GM21737 (cell line): Measurements from ENCODE around the gene ASTE1.
A peak's percentile ranks its signal among the peaks of the same experiment; 100 is the strongest.
"Not testable (repeated sequence)": the region's sequence is repeated elsewhere in the genome, so short reads cannot be mapped to it uniquely, and the experiment has no call there.

Experiments used
- ATAC-seq: cut with Tn5 transposase; IDR thresholded peaks from one replicate; pipeline ENCODE4 v1.9.1; 2021; ENCODE audit warnings: mild to moderate bottlenecking, moderate library complexity; ENCODE audit not compliant: unreplicated experiment

Gene ASTE1

GRCh38 chr3:131026321-131027151, at the start of gene ASTE1, which contains the start of gene NEK11:
Gene ASTE1, minus strand, starts transcription at chr3:131026825. Its CDS starts 1,519 bp downstream, at chr3:131025306.
Gene NEK11, plus strand, starts transcription at chr3:131026877. Its CDS starts 2,832 bp downstream, at chr3:131029709.
- ATAC-seq = peak; percentile 99

GRCh38 chr3:131075632-131076328, 49.2 kb upstream of the ASTE1 start:
- ATAC-seq = no peak

DNA sequence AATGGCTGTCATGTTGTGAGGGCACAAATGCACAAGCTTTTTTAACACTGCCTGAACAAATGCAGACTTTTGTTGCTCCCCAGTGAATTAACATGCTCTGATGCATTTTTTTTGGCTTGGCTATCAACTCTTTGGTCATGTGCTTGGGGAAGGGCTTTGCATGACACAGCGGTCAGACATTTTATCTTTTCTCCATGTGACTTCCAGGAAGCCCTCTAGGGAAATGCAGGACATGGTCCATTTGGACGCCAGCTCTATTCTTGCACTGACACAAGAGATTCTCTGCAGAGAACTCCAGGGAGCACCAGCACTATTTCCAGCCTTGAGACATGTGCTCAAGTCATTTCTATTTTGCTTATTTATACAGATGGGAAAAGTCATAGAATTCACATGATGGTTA, 46.2 kb upstream of the ASTE1 start:
- no peak for ATAC-seq

DNA sequence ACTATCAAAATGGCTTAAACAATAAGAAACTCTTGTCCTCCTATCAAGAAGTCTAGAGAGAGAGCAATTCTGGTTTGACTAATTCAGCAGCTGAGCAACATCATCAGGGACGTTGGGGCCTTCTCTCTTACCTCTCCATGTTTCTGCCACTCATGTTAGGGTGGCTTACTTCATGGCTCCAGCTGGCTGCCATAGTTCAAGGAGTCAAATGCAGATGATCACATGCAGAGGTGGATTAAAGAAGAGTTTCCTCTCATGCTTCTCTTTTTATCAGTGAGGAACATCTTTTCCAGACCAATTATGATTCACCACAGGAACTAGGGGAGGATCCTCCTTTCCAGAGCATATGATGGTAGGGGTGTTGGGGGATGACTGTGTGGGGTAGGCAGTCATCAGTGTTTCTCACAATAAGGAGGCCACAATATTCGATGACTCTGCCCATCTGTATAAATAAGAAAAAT, 45.5 kb upstream of the ASTE1 start:
- ATAC-seq = no peak

DNA sequence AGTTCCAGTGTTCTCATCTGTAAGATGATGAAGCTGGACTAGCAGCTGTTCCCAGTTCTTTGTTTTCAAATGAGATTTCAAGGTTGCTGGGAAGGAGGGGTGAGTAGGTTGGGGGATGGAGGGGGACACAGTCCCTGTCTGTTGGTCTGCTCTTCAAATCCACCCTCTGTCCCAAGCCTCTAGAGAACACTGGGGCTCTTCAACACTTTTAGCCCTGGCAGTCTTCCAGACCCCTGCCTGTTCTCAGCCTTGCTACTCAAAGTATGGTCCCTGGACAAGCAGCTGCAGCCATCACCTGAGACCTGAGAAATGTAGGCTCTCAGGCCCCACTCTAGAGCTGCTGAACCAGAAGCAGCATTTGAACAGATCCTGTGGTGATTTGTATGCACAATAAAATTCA, 41.4 kb upstream of the ASTE1 start:
- ATAC-seq = no peak

- ATAC-seq = no peak
Observed at GRCh38 chr3:131053043-131053859, 26.6 kb upstream of the ASTE1 start.

GRCh38 chr3:131050001-131050400, 23.4 kb upstream of the ASTE1 start:
- no peak for ATAC-seq

DNA sequence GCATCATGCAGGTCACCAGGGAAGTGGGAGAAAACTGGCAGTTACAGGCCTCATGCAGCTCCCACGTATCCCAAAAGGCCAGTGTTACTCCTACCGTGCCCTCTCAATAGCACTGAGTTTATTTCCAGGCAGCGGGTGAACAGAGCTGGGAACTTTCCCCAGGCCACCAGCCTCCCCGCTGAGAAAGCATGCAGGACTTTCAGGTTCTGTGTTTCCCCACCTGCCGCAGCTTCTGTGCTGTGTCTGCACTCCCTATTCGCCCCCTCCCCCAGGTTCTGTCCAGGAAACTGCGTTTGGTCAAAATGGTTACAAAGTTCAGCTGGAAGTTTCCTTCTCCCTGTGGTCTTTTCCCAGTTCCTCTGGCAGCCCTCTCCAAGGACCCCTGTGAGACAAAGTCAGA, 21.4 kb upstream of the ASTE1 start:
- no peak for ATAC-seq

- ATAC-seq = no peak
Observed at GRCh38 chr3:131047582-131047981, 21.0 kb upstream of the ASTE1 start.

DNA sequence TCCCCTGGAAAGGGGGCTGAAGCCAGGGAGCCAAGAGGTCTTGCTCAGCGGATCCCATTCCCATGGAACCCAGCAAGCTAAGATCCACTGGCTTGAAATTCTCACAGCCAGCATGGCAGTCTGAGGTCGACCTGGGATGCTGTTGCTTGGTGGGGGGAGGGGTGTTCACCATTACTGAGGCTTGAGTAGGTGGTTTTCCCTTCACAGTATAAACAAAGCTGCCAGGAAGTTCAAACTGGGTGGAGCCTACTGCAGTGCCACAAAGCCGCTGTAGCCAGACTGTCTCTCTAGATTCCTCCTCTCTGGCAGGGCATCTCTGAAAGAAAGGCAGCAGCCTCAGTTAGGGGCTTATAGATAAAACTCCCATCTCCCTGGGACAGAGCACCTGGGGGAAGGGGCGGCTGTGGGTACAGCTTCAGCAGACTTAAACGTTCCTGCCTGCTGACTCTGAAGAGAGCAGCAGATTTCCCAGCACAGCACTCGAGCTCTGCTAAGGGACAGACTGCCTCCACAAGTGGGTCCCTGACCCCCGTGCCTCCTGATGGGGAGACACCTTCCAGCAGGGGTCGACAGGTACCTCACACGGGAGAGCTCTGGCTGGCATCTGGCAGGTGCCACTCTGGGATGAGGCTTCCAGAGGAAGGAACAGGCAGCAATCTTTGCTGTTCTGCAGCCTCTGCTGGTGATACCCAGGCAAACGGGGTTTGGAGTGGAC, 15.8 kb upstream of the ASTE1 start:
- ATAC-seq = not testable (repeated sequence)

GRCh38 chr3:131038326-131038725, 11.7 kb upstream of the ASTE1 start:
- ATAC-seq = no peak

DNA sequence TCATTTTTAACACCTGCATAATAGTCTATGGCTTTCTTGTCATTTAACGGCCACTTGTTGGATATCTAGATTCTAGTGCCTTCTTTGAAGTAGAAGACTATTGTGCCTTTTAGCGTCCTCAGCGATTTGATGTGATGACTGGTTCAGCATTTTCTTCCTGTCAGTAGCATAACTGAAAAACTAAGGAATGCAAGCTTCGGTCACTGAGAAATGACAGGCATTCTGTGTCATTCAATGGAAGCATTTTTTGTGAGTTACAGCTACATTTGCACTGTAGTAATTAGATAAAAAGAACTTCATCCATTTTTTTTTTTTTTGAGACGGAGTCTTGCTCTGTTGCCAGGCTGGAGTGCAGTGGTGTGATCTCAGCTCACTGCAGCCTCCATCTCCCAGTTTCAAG, 10.4 kb upstream of the ASTE1 start:
- no peak for ATAC-seq

DNA sequence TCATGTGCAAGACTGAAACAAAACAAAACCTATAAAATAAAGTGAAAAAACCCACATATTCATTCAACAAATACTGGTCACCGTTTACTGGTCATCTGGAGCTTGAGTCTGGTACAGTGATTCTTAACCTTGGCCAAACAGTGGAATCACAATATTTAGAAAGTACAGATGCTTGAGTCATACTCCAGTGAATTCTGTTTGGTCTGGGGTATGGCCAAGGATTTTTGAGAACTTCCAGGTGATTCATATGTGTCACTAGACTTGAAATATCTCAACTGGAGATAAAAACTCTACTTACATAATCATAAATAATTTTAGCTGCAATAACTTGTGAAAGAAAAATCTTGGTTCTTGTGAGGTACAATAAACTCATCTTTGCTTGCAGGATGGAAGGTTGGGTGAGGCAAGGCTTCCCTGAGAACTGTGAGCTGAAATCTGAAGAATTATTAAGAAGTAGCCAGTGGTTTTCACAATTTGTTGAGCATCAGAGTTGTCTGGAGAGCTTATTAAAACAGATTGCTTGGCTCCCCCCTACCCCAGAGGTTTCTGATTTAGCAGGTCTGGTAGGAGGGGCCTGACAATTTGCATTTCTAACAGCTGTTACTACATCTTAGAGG, 9.7 kb upstream of the ASTE1 start:
- no peak for ATAC-seq

- ATAC-seq = no peak
Observed at GRCh38 chr3:131033480-131034080, 7.0 kb upstream of the ASTE1 start.

DNA sequence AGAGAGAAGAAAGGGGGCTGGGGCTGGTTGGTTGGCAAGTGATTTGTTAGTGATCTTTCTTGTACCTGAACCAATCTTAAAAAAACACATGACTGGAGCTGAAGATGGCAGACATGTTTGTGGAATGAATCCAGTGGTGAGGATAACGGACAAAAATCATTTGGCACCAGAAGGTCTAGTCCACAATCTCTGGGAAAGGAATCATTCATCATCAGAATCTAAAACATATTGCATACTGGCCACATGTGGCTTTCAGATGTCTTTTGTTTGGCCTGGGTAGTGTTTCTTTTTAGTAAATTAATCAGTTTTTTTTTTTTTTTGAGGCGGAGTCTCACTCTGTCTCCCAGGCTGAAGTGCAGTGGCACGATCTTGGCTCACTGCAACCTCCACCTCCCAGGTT, 5.0 kb upstream of the ASTE1 start:
- ATAC-seq = no peak

DNA sequence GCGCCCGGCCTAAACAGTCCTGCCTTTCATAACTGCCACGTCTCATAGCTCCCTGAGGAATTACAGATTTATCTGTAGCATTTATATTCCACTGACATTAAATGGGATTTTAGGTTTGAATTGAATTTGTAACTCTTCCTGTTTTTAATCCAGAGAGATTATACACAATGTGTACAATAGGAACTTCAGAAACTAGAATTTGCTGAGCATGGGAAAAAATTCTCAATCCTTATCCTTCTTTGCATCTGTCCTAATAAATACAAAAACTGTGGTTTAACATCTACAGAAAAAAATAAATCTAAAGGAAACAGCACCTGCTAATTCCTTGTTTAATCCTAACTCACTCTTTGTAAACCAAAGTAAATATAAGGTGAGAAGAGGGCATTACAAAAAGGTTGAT, 2.2 kb upstream of the ASTE1 start:
- ATAC-seq = no peak

DNA sequence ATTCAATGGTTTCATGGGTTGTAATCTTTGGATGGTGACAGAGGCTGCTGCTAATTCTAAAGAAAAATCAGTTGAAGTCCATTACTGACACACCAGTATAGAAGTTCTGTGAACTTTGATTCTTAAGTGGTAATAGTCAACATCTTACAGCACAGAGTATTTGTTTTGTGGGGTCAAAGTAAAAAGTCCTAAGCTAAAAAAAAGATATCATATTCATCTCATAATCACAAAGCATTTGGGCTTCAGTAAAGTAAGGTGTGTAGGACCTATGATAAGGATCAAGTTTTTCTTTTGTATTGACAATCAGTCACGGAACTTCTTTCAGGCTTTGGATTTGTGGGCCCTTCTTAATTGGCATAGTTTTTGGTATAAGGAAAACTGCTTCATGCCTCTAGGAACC, 1.1 kb downstream of the ASTE1 start:
- no peak for ATAC-seq

DNA sequence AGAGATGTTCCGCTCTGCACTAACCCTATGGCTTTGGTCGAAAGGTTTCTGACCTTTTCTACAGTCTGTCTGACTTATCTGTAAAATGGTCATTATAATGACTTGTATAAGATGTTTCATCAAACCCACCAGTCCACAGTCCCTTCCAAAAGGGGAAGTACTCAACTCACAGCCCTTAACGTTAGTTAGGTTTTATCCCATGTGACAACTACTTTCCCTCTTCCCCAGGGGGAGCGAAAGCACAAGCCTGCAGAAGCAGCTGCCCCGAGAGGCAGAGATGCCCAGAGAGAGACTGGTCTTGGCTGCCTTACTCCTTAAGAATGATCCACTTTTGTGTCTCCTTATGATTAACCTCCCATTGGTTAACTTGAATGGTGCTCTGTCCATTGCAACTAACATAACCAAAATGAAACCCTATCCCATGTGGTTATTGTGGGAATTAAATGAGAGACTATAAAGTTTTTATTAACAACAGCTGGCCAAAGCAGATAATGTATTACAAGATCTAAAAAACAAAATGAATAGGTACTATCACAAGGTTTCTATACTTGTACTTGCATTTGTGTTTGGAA, 6.4 kb downstream of the ASTE1 start:
- ATAC-seq = peak; percentile 49

DNA sequence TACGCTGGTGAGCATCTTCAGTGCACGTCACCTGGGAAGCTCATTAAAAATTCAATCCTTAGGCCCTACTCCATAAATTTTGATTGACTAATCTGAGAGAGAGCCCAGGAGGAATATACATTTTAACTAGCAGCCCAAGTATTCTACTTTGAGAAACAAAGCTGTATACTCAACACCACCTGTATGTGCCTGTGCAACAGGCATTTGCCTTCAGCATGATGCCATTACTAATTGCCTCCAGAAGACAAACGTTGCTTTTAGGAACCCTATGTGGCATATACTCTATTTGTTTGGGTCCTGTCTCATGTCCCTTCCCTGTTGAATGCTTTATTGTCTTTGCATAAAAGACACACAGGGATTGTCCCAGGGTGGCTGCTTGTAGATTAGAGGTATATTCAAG, 7.7 kb downstream of the ASTE1 start:
- ATAC-seq = no peak
